ENCODE data around the gene ATG9A.

DNA sequence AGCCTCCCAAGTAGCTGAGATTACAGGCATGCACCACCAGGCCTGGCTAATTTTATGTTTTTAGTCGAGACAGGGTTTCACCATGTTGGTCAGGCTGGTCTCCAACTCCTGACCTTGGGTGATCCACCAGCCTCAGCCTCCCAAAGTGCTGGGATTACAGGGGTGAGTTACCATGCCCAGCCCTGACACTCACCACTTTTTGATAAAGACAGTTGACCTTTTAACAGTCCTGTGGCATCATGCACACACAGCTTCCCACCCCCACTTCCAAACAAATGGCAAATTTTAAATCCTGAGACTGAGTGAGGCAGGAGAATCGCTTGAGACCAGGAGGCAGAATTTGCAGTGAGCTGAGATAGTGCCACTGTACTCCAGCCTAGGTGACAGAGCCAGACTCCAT lies 43.6 kb upstream of the ATG9A start:
- no peak for TF ChIP-seq EZH2 (IDR thresholded peaks at IDR 0.05)
- TF ChIP-seq POLR2AphosphoS5 (IDR thresholded peaks at IDR 0.05; ENCODE audit: borderline replicate concordance, low read depth, low read length) = no peak

Measured in SK-N-MC (cell line).